GF-D8 (cell line): ENCODE measurements around the gene FER.
"Not testable (repeated sequence)": the region's sequence is repeated elsewhere in the genome, so short reads cannot be mapped to it uniquely, and the experiment has no call there.

Experiments
- DNase-seq: peaks from one replicate; lab custom pipeline; 2025; lab: John Stamatoyannopoulos, UW

FER gene

DNA sequence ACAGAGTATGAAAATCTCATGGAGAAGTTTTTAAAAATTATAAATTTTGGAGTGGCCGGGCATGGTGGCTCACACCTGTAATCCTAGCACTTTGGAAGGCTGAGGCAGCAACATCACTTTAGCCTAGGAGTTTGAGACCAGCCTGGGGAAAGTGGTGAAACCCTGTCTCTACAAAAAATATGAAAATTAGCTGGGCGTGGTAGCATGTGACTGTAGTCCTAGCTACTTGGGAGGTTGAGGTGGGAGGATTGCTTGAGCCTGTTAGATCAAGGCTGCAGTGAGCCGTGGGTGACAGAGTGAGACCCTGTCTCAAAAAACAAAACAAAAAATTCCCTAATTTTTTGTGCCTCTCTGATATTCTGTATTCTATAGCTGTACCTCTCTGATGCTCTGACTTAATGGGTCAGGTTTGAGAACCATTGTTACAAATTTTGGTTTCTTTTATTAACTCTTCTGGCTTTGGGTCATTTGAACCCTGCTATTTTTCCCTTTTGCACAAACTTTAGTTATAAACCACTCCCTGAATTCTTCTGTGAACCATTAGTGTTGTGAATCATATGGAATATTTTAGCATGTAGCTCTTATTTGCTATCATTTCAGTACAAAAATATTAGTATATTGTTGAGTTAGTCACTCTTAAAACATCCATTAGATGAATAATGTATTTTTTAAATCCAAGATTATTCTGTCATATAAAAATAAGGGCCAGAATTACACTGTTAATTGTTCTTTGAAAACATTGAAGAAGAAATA is 51.0 kb downstream of the FER start:
- DNase-seq = no peak

DNA sequence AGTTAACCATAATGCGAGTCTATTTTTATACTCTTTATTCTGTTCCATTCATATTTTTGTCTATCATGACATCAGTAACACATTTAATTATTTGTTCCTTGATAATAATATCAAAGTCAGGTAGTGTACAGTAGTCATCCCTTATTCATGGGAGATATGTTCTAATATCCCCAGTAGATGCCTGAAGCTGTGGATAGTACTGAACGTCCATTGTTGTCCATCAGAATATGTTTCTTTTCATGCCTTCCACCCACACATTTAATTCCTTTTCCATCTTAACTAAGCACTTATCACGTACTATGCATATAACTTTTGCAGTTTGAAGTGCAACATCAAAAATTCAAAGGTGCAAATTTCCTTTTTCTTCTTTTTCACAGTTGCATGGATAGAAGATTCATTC is 53.6 kb downstream of the FER start:
- no peak for DNase-seq

DNA sequence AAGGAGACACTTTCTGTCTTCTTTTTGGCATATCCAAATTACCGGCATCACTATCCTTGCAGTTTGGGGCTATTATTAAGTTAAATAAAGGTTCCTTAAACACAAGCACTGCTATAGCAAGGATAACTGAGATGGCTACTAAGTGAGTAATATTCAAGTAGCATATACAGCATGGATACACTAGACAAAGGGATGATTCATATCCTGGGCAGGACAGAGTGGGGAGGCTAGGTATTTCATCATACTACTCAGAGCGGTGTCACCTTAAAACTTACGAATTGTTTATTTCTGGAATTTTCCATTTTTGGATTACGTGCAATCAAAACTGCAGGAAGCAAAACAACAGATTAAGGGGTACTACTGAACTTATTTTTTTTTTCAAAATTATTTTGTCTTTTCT is 54.1 kb downstream of the FER start:
- DNase-seq = no peak

DNA sequence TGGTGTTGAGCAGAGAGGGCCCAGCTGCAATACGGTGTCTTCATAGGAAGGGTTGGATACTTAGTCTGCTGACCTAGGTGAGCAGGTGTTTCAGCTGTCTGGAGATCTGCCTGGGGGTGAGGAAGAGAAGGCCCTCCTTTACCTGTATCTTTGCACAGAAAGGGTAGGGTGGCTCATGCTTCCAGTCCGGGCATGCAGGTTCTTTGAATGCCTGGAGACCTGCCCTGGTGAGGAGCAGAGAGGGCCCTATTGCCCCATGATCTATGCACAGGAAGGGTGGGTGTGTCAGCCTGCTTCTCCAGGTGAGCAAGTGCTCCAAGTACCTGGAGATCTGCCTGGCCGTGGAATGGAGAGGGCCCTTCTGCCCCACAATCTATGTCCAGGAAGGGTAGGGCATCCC is 63.0 kb downstream of the FER start:
- DNase-seq = no peak

DNA sequence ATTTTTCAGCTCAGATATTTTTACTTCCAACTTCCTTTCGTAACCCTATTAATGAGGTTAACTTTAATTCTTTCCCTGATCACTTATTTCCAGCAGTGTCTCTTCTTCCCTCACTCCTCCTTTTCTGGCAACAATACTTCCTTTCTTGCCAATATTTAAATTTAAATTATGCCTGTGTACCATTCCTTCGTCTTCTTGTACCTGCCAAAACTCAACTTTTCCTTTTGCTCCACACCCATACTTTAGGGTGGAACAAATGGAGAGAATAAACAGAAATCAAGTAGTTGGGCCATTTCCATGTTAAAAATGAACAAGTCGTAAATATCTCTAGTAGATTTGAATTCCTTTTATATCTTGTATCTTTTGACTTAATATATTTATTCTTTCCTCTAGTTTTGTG is 66.0 kb downstream of the FER start:
- no peak for DNase-seq

DNA sequence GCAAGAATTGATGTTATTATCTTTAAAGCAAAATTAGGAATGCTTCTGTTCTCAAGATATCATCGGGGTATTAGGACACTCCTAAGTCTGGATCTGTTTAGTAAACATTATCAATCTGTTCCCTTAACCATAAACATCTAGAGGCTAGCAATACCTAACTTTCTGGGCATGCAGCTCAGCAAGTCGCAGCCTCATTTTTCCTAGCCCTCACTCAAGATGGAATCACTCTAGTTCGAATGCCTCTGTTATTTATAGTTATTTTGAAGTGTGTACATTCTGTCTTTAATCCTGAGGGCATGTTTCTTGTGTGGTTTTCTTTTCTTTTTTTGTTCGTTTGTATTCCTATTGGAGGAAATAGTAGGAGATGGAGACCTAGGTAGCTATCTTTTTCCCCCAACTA is 66.9 kb downstream of the FER start:
- DNase-seq = no peak

DNA sequence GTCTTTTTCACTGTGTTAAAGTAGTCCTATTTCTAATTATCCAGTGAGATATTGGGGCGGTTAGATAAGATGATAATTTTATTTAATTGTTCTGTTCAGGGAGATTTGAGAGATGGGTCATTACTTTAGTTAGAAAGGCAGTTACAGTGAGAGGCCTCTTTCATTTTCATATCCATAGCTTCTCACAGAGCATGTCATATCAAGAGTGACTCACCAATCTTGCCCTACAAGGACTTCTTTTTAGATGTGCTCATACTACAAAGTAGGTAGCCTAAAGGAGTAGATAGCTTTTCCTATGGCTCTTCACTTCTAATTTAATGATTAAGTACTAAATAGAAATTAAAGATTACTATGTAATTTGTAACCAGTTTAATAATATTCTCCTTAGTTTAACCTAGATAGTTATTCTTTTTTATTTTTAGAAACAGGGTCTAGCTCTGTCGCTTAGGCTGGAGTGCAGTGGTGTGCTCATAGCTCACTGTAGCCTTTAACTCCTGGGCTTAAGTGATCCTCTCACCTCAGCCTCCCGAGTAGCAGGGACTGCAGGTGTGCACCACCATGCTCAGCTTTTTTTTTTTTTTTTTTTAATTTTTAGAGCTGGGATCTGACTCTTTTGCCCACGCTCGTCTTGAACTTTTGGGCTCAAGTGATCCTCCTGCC is 71.0 kb downstream of the FER start:
- DNase-seq = no peak

DNA sequence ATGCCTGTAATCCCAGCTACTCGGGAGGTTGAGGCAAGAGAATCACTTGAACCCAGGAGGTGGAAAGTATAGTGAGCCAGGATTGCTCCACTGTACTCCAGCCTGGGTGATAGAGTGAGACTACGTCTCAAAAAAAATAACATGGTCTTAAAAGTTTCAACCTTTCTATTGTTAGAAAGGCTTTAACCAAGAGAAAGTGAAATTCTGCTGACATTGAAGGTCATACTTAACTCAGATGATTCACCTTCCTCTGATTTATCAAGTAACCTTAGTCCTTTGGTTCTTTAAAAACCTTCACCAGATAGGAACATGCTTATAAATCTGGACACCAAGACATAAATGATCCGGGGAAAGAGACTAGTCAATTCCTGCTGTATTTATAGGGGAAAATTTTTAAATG is 73.3 kb downstream of the FER start:
- DNase-seq = no peak

DNA sequence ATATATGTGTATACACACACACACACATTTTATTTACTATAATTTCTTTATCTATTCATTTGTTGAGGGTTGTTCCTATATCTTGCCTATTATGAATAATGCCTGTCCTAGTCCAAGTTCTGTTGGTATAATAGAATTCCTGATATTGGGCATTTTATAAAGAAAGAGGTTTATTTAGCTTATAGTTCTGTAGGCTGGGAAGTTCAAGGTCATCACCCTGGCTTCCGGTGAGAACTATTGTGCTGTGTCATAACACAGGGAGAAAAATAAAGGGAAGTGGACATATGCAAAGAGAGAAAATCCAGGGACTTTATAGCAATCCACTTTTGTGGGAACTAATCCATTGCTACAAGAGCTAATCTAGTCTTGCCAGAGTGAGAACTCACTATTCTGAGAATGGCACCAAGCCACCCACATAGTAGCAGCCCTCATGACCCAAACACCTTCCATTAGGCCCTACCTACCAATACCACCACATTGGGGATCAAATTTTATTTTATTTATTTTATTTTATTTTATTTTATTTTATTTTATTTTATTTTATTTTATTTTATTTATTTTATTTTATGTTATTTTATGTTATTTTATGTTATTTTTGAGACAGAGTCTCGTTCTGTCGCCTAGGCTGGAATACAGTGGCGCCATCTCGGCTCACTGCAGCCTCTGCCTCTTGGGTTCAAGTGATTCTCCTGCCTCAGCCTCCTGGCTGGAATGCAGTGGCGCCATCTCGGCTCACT is 74.7 kb downstream of the FER start:
- DNase-seq = no peak

DNA sequence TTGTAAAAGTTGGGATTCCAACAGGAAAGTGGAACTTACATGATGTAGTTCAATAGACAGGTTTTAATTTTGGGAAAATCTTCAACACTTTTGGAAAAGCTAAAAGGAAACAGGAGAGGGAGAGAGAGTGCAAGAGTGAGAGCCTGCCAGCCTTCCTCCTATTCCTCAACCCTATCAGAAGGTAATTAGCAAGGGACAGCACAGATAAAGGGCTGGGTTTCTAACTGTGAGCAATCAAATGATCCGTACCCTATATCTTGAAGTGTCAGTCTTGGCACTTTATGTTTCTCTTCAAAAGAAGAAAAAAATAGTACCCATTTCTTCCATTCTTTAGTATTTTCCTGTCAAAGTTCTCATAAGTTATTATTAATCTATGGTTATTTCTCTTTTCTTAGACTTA is 79.4 kb downstream of the FER start:
- DNase-seq = no peak

DNA sequence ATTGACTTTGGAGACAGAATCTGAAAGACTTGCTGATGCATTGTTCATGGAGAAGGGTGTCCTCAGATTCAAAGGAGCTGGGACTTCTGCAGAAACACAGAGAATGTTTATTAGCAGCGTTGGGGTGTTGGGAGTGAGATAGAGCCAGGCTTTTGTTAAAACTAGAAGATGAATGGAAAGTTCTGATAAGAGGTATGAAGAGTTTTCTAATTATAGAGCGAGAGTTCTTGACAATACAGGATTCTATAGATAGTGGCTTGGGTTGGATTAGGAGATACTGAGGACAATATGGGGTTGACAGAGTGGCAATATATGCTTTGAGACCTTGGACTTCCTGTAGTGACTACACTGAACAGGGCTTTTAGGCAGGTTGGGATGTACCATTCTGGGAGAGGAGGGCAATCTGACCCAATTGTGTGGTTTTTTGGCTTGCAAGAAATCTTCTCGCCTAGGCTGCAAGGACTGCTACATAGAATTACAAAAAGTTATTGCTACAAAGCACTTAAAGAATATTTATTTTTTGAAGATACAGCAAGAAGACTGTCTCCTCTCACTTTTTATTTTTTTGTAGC is 83.1 kb downstream of the FER start:
- DNase-seq = no peak

DNA sequence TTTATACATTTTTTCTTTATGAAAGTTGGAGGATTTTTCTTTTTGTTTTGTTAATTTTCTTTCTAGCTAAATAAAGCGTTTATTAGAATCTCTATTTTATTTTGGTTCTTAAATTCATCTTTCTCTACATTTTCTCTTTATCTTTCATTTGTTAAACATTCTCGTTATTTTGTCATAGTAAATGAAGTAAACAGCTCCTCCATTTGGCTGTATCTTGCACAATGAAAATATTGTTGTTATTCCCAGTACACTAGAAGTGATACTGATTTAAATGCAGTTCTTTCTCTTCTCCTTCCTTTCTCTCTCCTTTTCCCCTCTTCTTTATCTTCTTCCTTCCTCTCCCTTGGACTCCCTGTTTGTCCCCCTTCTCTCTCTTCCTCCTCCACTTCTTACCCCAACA is 88.8 kb downstream of the FER start:
- DNase-seq = no peak

DNA sequence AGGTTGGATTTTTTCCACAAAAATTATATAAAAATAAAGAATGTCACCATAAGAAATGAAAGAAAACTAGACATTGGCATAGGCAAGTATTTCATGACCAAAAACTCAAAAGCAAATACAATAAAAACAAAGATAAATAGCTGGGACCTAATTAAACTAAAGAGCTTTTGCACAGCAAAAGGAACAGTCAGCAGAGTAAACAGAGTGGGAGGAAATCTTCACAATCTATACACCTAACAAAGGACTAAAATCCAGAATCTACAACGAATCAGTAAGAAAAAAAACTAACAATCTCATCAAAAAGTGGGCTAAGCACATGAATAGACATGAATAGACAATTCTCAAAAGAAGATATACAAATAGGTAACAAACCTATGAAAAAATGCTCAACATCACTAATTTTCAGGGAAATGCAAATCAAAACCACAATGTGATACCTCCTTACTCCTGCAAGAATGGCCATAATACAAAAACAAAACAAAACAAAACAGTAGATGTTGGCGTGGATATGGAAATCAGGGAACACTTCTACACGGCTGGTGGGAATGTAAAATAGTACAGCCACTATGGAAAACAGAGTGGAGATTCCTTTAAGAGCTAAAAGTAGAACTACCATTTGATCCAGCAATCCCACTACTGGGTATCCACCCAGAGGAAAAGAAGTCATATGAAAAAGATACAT is 94.7 kb downstream of the FER start:
- DNase-seq = not testable (repeated sequence)

DNA sequence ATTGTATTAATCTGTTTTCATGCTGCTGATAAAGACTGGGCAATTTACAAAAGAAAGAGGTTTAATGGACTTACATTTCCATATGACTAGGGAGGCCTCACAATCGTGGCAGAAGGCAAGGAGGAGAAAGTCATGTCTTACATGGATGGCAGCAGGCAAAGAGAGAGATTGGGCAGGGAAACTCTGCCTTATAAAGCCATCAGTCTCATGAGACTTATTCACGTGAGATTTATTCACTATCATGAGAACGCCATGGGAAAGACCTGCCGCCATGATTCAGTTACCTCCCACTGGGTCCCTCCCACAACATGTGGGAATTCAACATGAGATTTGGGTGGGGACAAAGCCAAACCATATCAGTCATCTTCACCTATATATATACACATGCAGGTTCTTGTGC is 103.4 kb downstream of the FER start:
- DNase-seq = not testable (repeated sequence)

DNA sequence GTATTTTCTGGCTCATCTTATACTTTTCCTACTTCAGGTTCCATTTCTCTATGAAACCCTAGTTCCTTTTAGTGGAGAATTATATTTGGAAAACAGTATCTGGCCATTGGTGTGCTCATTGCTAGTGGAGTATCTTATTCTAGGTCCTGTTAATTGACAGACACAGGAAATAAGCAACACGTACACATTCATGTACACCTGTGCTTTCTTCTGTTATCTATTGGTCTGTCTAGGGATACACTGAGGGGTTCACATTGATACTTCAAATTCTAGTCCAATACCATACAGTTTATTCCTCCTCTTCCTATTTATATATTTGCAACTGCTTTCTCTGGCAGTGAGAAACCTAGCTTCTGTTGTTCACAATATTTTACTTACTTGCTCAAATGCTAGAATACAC is 110.2 kb downstream of the FER start:
- no peak for DNase-seq

DNA sequence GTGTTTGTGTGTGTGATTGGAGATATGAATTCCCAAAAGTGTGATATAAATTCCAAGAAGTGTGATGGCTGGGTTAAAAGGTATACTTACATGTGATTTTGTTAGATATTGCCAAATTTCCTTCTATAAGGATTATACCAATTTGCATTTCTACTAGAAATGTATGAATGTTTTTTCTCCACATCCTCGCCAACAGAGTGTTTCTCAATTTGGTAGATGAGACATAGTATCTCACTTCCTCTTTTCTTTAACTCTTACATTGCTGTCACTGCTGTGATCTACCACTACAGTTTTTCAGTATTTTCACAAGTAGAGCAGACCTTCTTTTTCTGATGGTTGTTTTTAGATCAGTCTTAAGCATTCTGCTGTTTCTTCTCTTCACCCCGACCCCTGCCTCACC is 111.3 kb downstream of the FER start:
- DNase-seq = peak; percentile 6

DNA sequence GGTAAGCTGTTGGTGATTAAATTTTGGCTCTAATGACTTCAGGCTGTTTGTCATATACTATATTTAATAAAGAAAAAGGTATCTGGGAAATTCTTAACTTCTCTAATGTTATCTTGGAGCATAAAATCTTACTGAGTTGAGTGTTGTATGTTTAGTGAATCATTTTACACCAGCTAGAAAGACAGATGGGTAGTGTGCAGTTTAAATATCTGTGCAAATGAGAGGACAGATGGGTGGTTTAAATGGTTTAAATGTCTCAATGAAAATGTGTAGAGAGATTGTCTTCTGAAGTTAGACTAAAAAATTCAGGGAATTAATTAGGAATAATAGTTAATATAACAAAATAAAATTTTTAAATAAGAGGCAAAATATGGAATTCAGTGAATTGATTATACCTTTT is 114.5 kb downstream of the FER start:
- no peak for DNase-seq

DNA sequence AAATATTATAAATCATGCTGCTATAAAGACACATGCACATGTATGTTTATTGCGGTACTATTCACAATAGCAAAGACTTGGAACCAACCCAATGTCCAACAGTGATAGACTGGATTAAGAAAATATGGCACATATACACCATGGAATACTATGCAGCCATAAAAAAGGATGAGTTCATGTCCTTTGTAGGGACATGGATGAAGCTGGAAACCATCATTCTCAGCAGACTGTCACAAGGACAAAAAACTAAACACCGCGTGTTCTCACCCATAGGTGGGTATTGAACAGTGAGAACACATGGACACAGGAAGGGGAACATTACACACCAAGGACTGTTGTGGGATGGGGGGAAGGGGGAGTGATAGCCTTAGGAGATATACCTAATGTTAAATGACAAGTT is 118.4 kb downstream of the FER start:
- DNase-seq = not testable (repeated sequence)

DNA sequence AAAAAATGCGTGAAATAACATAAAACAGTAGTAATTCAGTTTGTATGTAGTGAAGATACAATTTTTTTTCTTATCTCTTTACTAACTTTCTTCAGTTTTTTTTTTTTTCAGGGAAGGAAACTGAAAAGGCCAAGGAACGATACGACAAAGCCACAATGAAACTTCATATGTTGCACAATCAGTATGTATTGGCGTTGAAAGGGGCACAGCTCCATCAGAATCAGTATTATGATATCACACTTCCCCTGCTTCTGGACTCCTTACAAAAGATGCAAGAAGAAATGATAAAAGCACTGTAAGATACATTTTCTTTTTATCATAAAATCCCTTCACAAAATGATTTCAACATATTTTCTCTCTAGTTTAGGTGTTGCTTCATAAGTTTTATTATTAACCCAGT is 120.0 kb downstream of the FER start:
- DNase-seq = no peak

DNA sequence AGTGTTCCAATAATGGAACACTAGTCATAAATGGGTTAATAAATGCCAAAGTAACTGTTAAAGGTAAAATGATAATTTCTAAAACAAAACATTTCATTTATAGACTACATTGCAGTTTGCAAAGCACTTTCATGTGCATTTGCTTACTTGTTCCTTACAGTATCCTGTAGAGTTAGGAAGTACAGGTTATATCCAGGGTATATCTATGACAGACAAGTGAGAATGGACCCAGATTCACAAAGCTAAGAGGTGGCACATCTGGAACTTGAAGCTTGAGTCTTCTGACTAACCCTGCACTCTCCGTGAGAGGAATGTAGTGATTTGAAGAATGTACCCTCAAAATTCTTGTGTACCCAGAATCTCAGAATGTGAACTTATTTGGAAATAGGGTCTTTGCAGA is 121.4 kb downstream of the FER start:
- DNase-seq = no peak

DNA sequence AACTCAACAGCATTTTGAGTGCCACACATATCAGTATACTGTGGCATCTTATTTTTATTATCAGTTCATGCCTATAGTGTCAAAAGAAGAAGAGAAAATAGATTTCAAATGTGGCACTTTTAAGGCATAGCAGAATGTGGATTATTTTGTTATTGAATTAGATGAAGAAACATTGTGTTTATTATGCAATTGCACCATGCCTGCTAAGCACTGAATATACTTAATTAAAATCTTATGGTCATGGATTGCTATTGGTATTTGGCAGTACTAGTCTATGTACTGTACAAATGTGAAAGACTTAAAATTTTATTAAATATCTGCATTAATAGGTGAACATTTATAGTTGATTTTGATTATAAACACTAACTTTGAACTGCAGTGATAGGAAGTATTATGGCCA is 128.8 kb downstream of the FER start:
- DNase-seq = no peak

DNA sequence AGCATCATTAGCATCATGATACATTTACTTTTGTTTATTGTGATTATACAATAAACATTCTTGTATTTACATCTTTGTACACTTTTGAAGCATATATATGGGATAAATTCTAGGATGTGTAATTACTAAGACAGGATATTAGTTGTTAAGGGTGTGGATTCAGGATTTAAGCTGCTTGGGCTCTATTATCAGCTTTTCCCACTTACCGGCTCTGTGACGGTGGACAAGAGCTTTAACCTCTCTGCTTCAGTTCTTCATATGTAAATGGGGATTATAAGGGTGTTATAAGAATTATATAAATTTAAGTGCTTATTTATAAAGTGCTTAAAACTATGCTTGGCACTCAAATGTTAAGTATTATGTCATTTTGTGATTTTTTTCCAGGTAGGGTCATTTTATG is 131.1 kb downstream of the FER start:
- no peak for DNase-seq
